NOMO-1 (cell line): ENCODE measurements around the gene MYBPC2.

Source experiments
- DNase-seq, 2 experiments: peaks; one replicate each; lab custom pipeline; 2025; ENCODE audit not compliant: unreplicated experiment in 2 of 2; lab: John Stamatoyannopoulos, UW

The MYBPC2 gene

DNA sequence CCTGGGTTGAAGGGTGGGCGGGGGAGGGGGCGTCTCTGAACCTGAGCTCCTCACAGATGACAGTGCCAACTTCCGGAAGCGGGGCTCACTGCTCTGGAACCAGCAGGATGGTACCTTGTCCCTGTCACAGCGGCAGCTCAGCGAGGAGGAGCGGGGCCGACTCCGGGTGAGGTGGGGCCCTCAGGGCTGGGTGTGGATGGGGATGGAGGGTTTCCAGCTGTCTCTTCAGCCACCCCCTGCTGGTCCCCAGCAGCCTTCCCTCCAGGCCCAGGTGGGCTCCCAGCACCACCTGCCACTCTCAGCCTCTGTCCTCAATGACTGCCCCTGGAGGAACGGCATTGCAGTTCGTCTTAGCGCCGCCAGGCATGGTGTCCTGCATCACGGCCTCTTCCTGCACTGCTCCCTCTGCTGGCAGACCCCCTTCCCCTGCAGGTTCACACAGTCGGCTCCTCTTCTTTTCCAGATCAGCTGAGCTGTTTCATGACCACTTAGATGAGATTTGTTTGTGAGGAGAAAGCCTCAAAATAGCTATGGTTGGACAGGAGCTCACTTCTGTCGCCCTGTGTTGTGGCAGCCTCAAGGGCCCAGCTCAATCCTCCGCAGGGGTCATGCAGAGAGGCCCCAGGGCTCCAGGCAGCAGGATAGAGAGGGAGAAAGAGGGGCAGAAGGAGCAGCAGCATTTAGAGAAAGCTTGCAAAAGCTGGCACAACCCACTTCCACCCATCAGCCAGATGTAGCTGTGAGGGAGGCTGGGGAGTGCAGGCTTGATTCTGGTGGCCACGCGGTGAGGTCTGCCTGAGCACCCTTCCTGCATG, 46.4 kb downstream of the MYBPC2 start:
- DNase-seq = no peak

DNA sequence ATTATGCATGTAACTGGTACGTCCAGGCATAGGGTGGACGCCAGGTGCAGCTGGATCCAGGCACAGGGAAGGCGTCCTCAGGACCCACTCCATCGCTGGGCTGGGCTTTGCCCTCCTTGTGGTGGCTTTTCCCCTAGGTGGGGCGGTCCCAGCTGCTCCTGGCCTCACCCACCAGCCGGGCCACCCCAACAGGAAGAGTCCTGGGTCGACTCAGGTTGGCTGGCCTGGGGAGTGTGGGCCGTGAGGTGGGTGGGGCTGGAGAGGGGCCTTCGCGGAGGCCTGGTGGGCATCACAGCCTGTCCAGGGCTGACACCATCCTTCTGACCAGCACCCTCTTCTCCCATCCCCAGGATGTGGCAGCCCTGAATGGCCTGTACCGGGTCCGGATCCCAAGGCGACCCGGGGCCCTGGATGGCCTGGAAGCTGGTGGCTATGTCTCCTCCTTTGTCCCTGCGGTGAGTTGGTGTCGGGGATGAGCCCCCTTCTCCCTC, 47.1 kb downstream of the MYBPC2 start:
- DNase-seq = no peak

DNA sequence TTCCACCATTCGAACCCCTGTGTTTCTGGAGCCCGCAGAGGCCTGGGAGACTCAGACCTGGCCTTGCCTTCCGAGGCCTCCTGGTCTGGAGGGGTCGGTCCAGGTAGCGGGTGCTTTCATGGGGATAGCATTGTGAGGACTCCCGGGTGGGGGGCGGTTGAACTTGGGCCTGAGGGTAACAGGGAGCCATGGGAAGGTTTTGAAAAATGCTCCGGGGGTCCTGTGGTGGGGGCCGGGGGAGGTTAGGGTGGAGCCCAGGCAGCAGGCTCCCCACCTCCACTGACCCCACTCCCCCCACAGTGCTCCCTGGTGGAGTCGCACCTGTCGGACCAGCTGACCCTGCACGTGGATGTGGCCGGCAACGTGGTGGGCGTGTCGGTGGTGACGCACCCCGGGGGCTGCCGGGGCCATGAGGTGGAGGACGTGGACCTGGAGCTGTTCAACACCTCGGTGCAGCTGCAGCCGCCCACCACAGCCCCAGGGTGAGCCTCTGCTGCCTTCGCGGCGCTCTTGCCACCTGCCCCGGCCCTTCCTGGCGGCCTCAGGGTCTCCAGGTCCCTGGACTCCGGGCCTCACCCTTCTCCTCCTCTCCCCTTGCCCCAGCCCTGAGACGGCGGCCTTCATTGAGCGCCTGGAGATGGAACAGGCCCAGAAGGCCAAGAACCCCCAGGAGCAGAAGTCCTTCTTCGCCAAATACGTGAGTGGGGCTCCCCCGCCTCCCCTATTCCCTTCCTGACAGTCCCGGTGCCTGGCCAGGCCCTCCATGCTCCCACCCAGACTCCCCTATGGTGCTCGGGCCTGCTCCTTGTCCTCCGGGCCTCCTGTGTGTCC, 47.8 kb downstream of the MYBPC2 start:
- no peak for DNase-seq

- no peak for DNase-seq
Measured at GRCh38 chr19:50481351-50482149, 48.9 kb downstream of the MYBPC2 start.

DNA sequence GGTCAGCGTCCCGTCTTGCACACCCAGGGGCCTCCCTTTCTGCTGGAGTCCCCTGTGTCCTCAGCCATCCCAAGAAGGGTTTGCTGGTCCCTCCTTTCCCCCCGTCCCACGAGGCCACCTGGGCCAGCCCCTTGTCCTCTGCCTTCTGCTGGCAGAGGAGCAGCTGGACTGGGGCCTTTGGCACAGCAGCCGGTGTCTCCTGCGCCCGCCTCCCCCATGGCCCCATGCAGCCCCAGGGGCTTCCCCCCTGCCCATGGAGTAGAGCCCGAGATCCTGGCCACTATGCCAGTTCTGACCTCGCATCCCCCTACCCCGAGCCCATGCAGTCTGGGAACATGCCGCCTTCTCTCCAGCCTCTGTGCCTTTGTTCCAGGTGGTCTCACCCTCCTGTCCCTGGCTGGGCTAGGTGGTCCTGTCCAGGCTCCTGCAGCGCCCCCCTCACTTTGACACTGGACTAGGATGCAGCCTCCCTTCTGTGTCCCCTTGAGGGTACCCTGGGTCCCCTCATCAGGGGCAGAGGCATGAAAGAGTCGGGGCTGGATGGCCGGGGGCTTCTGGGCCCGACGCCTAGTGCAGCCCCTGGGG, 49.7 kb downstream of the MYBPC2 start:
- no peak for DNase-seq

DNA sequence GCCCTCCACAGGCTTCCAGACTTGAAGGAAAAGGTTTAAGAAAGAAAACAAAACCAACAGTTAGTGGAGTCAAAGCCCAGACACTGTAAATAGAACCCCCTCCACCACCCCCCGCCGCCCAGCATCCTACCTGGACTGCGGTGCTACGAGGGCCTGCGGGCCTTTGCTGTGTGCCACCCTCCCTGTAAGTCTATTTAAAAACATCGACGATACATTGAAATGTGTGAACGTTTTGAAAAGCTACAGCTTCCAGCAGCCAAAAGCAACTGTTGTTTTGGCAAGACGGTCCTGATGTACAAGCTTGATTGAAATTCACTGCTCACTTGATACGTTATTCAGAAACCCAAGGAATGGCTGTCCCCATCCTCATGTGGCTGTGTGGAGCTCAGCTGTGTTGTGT, 50.2 kb downstream of the MYBPC2 start:
- no peak for DNase-seq

GRCh38 chr19:50485284-50485955, 52.7 kb downstream of the MYBPC2 start:
- no peak for DNase-seq

GRCh38 chr19:50486823-50487515, 54.3 kb downstream of the MYBPC2 start:
- DNase-seq = peak in 1 of 2 experiments; percentile 42

- peak in 1 of 2 experiments; percentile 39 for DNase-seq
Measured at GRCh38 chr19:50488389-50489194, 55.9 kb downstream of the MYBPC2 start.

DNA sequence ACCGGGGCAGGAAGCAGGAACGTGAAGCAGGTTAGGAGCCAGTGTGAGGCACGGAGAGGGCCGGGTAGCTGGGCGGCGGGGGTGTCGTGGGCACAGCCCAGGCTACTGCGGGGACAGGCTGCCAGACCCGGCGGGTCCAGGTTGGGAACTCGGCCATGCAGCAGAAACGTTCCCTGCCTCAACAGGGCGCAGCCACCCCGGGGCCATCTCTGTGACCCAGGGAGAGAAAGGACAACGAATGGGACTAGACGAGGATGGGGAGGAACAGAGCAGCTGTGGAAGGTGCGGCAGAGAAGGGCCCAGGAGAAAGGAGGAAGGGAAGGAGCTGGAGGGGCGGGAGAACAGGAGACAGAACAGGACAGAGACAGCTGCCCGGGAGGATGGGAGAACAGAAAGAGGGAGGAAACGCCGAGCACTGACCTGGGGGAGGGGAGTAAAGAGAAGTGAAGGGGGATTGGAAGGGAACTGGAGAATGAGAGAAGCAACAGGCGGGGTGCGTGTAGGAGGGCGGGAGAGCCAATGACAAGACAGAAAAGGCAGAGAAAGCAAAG, 56.8 kb downstream of the MYBPC2 start:
- DNase-seq = no peak

DNA sequence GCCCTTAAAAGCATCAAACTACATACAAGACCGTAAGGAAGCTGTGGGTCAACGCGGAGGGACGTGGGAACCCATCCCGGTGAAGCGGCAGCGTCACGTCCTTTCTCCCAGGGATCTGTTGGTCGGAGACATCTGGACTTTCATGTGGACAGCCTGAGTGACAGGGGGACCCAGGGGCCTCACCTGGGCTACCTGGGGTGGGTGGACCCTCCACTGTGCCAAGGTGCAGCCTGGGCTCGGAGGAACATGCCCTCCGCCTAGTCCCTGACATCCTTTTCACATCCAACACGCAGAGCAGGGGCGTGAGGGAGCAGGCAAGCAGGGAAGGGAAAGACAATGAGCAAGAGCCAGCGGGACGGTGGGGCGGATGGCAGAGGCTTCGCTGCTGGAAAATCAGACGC, 57.7 kb downstream of the MYBPC2 start:
- DNase-seq = no peak

DNA sequence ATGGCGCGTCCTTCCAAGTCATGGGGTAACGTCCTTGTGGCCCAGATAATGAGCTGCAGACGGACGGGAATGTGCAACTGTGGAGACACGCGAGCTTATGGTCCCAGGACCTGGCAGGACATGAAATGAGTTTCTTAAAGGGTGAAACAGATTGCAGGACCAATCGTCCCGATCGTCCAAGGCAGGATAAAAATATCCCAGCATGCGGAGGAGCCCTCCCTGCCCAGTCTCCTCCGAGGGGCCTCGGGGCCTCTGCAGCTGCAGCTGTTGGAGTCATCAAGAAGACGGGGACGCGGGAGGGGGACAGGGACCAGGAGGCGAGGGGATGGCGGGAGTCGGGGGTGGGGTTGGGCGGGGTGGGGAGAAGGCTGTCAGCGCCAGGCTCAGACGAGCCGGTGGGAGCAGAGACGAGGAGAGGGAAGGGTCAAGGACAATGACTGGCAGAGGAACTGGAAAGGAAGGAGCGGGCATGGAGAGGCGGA, 58.3 kb downstream of the MYBPC2 start:
- DNase-seq = no peak

DNA sequence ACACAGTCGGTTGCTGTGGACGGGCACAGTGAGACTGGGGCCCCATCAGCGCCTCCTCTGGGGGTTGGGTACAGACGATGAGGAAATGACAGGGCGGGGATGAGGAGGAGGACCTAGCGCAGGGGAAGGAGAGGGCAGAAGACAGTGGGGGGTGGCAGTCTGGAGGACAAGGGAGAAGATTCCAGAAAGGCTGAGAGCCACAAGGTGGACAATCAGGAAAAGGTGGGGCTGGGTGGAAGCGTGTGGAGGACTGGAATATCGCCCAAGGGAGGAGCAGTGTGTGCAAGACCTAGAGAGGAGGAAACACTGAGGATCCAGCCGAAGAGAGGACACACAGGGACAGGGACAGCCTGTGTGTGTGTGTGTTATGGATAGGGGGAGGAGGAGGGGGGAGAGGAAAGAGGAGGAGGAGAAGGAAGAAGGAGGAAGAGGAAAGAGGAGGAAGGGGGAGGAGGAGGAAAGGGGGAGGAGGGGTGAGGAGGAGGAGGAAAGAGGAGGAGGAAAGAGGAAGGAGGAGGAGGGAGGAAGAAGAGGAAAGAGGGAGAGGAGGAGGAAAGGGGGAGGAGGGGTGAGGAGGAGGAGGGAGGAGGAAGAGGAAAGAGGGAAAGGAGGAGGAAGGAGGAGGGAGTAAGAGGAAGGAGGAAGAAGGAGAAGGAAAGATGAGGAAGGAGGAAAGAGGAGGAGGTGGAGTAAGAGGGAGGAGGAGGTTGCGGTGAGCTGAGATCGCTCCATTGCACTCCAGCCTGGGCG, 59.8 kb downstream of the MYBPC2 start:
- DNase-seq = peak; percentile 58 to 80

DNA sequence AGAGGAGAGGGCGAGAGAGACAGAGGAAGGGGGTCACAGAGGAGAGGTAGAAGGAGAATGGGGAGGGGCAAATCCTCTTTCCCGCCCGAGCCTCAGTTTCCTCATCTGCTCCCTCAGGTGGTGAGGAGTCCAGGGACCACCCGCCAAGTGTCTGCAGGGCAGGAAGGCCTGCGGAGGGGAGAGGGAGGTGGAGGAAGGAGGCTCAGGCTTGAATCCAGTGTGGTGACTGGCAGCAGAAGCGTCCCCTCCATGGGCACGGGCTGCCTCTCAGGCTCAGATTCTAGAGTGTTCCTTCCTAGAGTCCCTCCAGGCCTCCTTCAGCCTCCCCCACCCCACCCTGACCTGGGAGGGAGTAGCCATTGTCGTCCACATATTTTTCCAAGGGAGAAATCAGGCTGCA, 60.5 kb downstream of the MYBPC2 start:
- DNase-seq = no peak

- DNase-seq = no peak
Measured at GRCh38 chr19:50494186-50495019, 61.7 kb downstream of the MYBPC2 start.

- no peak for DNase-seq
Measured at GRCh38 chr19:50495020-50495531, 62.4 kb downstream of the MYBPC2 start.
